HEK293 (cell line): ENCODE results near the gene LINC00237.

ENCODE experiments used
- ATF2 ChIP-seq: fragments of 450-650 bp; formaldehyde crosslinking; IDR thresholded peaks from 2 replicates; pipeline ENCODE4 v1.5.1; 2016; ENCODE audit warnings: missing biosample characterization, missing genetic modification characterization, low read depth
- GFI1B ChIP-seq: fragments of 450-650 bp; formaldehyde crosslinking; IDR thresholded peaks from 2 replicates; pipeline ENCODE4 v1.5.1; 2016; ENCODE audit warnings: missing biosample characterization, missing genetic modification characterization
- HIC1 ChIP-seq: fragments of 450-650 bp; formaldehyde crosslinking; IDR thresholded peaks from 2 replicates; pipeline ENCODE4 v1.5.1; 2016; ENCODE audit warnings: missing biosample characterization, missing genetic modification characterization
- HOXA7 ChIP-seq: sonication (generic); formaldehyde crosslinking; IDR thresholded peaks from 2 replicates; pipeline ENCODE4 v1.8.1; 2022; ENCODE audit warnings: missing genetic modification reagents, borderline replicate concordance
- INSM2 ChIP-seq: fragments of 450-650 bp; formaldehyde crosslinking; IDR thresholded peaks from 2 replicates; pipeline ENCODE4 v1.5.1; 2016; ENCODE audit warnings: missing biosample characterization, missing genetic modification characterization
- KLF10 ChIP-seq: fragments of 450-650 bp; IDR thresholded peaks from 2 replicates; pipeline ENCODE4 v1.5.1; 2018; ENCODE audit warnings: missing biosample characterization, mild to moderate bottlenecking, missing genetic modification characterization
- PATZ1 ChIP-seq: fragments of 450-650 bp; formaldehyde crosslinking; IDR thresholded peaks from 2 replicates; pipeline ENCODE4 v1.5.1; 2016; ENCODE audit warnings: missing biosample characterization, missing genetic modification characterization
- PRDM10 ChIP-seq: fragments of 450-650 bp; formaldehyde crosslinking; IDR thresholded peaks from 2 replicates; pipeline ENCODE4 v1.5.1; 2016; ENCODE audit warnings: missing biosample characterization, missing genetic modification characterization
- TCF7L2 ChIP-seq: IDR thresholded peaks from 2 replicates; pipeline ENCODE4 v1.6.1; 2011; ENCODE audit warnings: low read depth, mild to moderate bottlenecking, inconsistent platforms, low read length, moderate library complexity, borderline replicate concordance
- YY1 ChIP-seq: fragments of 450-650 bp; formaldehyde crosslinking; IDR thresholded peaks from 2 replicates; pipeline ENCODE4 v1.5.1; 2018; ENCODE audit warnings: missing biosample characterization, missing genetic modification characterization
- ZNF121 ChIP-seq: fragments of 450-650 bp; formaldehyde crosslinking; IDR thresholded peaks from 2 replicates; pipeline ENCODE4 v1.5.1; 2016; ENCODE audit warnings: missing biosample characterization, missing genetic modification characterization
- ZNF24 ChIP-seq: fragments of 450-650 bp; formaldehyde crosslinking; IDR thresholded peaks from 2 replicates; pipeline ENCODE4 v1.5.1; 2016; ENCODE audit warnings: missing biosample characterization, missing genetic modification characterization
- ZNF292 ChIP-seq: fragments of 450-650 bp; formaldehyde crosslinking; IDR thresholded peaks from 2 replicates; pipeline ENCODE4 v1.5.1; 2016; ENCODE audit warnings: low read depth, missing biosample characterization, missing genetic modification characterization, borderline replicate concordance
- ZNF362 ChIP-seq: fragments of 450-650 bp; formaldehyde crosslinking; IDR thresholded peaks from 2 replicates; pipeline ENCODE4 v1.5.1; 2016; ENCODE audit warnings: missing biosample characterization, missing genetic modification characterization
- ZNF426 ChIP-seq: fragments of 450-650 bp; formaldehyde crosslinking; IDR thresholded peaks from 2 replicates; pipeline ENCODE4 v1.5.1; 2017; ENCODE audit warnings: missing biosample characterization, missing genetic modification characterization, mild to moderate bottlenecking, inconsistent platforms, moderate library complexity
- ZNF521 ChIP-seq: fragments of 450-650 bp; formaldehyde crosslinking; IDR thresholded peaks from 2 replicates; pipeline ENCODE4 v1.5.1; 2017; ENCODE audit warnings: missing biosample characterization, mild to moderate bottlenecking, missing genetic modification characterization
- ZNF529 ChIP-seq: fragments of 450-650 bp; formaldehyde crosslinking; IDR thresholded peaks from 2 replicates; pipeline ENCODE4 v1.5.1; 2017; ENCODE audit warnings: missing genetic modification characterization, missing biosample characterization; ENCODE audit not compliant: insufficient replicate concordance
- ZNF580 ChIP-seq: fragments of 450-650 bp; formaldehyde crosslinking; IDR thresholded peaks from 2 replicates; pipeline ENCODE4 v1.5.1; 2016; ENCODE audit warnings: missing biosample characterization, missing genetic modification characterization
- ZNF639 ChIP-seq: fragments of 450-650 bp; formaldehyde crosslinking; IDR thresholded peaks from 2 replicates; pipeline ENCODE4 v1.5.1; 2016; ENCODE audit warnings: missing biosample characterization, missing genetic modification characterization
- ZNF645 ChIP-seq: fragments of 450-650 bp; formaldehyde crosslinking; IDR thresholded peaks from 2 replicates; pipeline ENCODE4; 2016; ENCODE audit warnings: missing biosample characterization, missing genetic modification characterization
- ZNF660 ChIP-seq: fragments of 450-650 bp; IDR thresholded peaks from 2 replicates; pipeline ENCODE4 v1.5.1; 2018; ENCODE audit warnings: missing biosample characterization, mild to moderate bottlenecking, missing genetic modification characterization
- ZNF664 ChIP-seq: fragments of 450-650 bp; formaldehyde crosslinking; IDR thresholded peaks from 2 replicates; pipeline ENCODE4 v1.5.1; 2016; ENCODE audit warnings: missing biosample characterization, missing genetic modification characterization
- ZNF707 ChIP-seq: fragments of 450-650 bp; formaldehyde crosslinking; IDR thresholded peaks from 2 replicates; pipeline ENCODE4 v1.5.1; 2016; ENCODE audit warnings: missing biosample characterization, missing genetic modification characterization
- ZNF785 ChIP-seq: fragments of 450-650 bp; formaldehyde crosslinking; IDR thresholded peaks from 2 replicates; pipeline ENCODE4 v1.5.1; 2016; ENCODE audit warnings: missing biosample characterization, missing genetic modification characterization
- ZNF792 ChIP-seq: fragments of 450-650 bp; formaldehyde crosslinking; IDR thresholded peaks from 2 replicates; pipeline ENCODE4 v1.5.1; 2016; ENCODE audit warnings: missing biosample characterization, missing genetic modification characterization

LINC00237 gene

GRCh38 chr20:21089391-21089790 is 16.8 kb downstream of the LINC00237 start (continued):
- TF ChIP-seq ATF2 (tag by site-specific recombination): no peak
- TF ChIP-seq ZNF362 (tag by site-specific recombination): no peak
- no peak for TF ChIP-seq ZNF292 (tag by site-specific recombination)
- no peak for TF ChIP-seq ZNF645 (tag by site-specific recombination)
- no peak for TF ChIP-seq ZNF580 (tag by site-specific recombination)
- TF ChIP-seq ZNF785 (tag by site-specific recombination): no peak
- TF ChIP-seq ZNF529 (tag by site-specific recombination): no peak
- no peak for TF ChIP-seq ZNF660 (tag by site-specific recombination)
- peak; percentile 52; the same call in 1 of the 2 replicates for TF ChIP-seq INSM2 (tag by site-specific recombination)
- no peak for TF ChIP-seq ZNF664 (tag by site-specific recombination)
- TF ChIP-seq HOXA7 (CRISPR knock-in tag): no peak
- no peak for TF ChIP-seq PRDM10 (tag by site-specific recombination)
- TF ChIP-seq ZNF639 (tag by site-specific recombination): 0 out of 2 replicates have a peak, but pooled peaks have one; percentile 30
- TF ChIP-seq PATZ1 (tag by site-specific recombination): no peak
- no peak for TF ChIP-seq YY1
- TF ChIP-seq KLF10 (tag by site-specific recombination): no peak
- 0 out of 2 replicates have a peak, but pooled peaks have one; percentile 28 for TF ChIP-seq ZNF24 (tag by site-specific recombination)
- TF ChIP-seq ZNF521 (tag by site-specific recombination): no peak
- TF ChIP-seq ZNF121: no peak
- no peak for TF ChIP-seq GFI1B (tag by site-specific recombination)
- 0 out of 2 replicates have a peak, but pooled peaks have one; percentile 42 for TF ChIP-seq HIC1 (tag by site-specific recombination)
- no peak for TF ChIP-seq ZNF426 (tag by site-specific recombination)
- no peak for TF ChIP-seq ZNF707 (tag by site-specific recombination)
- no peak for TF ChIP-seq ZNF792
- no peak for TF ChIP-seq TCF7L2
